Measurements from ENCODE around the gene KIAA1755. TPM values are rescaled to one million over a fixed set of nuclear protein-coding genes. Genes with fewer than 3 reads are reported as not detected.

The KIAA1755 gene
- total and polyA plus RNA-seq, 2 donors (not counting 1 experiment from before 2014, with no cell fraction given) = not detected

DNA sequence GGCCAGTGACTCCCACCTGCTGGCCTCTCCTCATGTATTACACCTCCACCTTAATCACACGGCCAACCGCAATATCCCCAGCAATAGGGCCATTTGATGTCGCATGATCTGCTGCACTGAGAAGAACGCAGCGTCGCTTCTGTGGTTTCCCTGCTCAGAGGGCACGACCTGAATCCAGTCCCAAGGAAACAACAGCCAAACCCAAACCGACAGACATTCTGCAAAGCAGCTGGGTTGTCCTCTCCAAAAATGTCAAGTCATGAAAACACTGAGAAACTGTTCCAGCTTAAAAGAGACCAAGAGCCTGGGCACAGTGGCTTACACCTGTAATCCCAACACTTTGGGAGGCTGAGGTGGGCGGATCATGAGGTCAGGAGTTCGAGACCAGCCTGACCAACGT is 35.9 kb upstream of the KIAA1755 start:
- Histone ChIP-seq H4K20me1 (ENCODE audit: control insufficient read depth, insufficient read depth, low read length, poor library complexity, severe bottlenecking) (no peaks in the 10 kb centered on the region), H3K4me3 (ENCODE audit: control extremely low read depth in 1 of 5, extremely low read depth in 1 of 5, insufficient read depth in 1 of 5, low read depth in 2 of 5, low read length in 4 of 5) (no peak overlapping the region), H3K9ac (ENCODE audit: low read length) (no peak overlapping the region), H3K36me3 (replicated peaks in 1 of 2; ENCODE audit: control extremely low read depth in 1 of 2, control insufficient read depth in 1 of 2, extremely low read depth in 1 of 2, insufficient read depth in 2 of 2, low read length in 1 of 2) (no peaks in the 10 kb centered on the region), H3K79me2 (ENCODE audit: control insufficient read depth, insufficient read depth, low read length) (no peaks in the 10 kb centered on the region), H3K9me3 (ENCODE audit: control extremely low read depth in 1 of 3, control insufficient read depth in 2 of 3, insufficient read depth in 1 of 3, low read length in 2 of 3) (no peaks in the 10 kb centered on the region), H3K27me3 (replicated peaks in 1 of 4; ENCODE audit: control extremely low read depth in 1 of 4, control insufficient read depth in 3 of 4, insufficient read depth in 4 of 4, low read length in 3 of 4) (peaks cover 0 to 21% (median 4%) of the 10 kb centered on the region in 4 experiments), H3K4me1 (ENCODE audit: control insufficient read depth in 2 of 2, insufficient read depth in 2 of 2, low read length in 2 of 2) (no peaks in the 10 kb centered on the region), H2AFZ (ENCODE audit: insufficient read depth, low read depth, low read length, poor library complexity, severe bottlenecking) (no peak overlapping the region), H3K4me2 (replicated peaks; ENCODE audit: low read depth, low read length, poor library complexity, severe bottlenecking) (no peak overlapping the region), H3K27ac (ENCODE audit: low read length in 2 of 2) (no peak overlapping the region)
- Mint-ChIP-seq H3K27ac (no peak overlapping the region), H3K27me3 (peaks cover 28% of the 10 kb centered on the region), H3K4me1 (no peaks in the 10 kb centered on the region), H3K4me3 (no peak overlapping the region), H3K9me3 (ENCODE audit: insufficient read depth) (no peaks in the 10 kb centered on the region)
- 41% methylated on average over 8 of the region's 11 CpGs for WGBS (ENCODE audit: insufficient coverage)
- CTCF ChIA-PET = no interaction called here
- intact Hi-C loops (cut with micrococcal nuclease) = no loop called here
- TF ChIP-seq, protein P1, sequence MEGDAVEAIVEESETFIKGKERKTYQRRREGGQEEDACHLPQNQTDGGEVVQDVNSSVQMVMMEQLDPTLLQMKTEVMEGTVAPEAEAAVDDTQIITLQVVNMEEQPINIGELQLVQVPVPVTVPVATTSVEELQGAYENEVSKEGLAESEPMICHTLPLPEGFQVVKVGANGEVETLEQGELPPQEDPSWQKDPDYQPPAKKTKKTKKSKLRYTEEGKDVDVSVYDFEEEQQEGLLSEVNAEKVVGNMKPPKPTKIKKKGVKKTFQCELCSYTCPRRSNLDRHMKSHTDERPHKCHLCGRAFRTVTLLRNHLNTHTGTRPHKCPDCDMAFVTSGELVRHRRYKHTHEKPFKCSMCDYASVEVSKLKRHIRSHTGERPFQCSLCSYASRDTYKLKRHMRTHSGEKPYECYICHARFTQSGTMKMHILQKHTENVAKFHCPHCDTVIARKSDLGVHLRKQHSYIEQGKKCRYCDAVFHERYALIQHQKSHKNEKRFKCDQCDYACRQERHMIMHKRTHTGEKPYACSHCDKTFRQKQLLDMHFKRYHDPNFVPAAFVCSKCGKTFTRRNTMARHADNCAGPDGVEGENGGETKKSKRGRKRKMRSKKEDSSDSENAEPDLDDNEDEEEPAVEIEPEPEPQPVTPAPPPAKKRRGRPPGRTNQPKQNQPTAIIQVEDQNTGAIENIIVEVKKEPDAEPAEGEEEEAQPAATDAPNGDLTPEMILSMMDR (IDR thresholded peaks at IDR 0.05) = no peak
- no peak for TF ChIP-seq EZH2 (IDR thresholded peaks at IDR 0.05; ENCODE audit: borderline replicate concordance, insufficient read depth, low read depth, low read length, poor library complexity, severe bottlenecking)
- POLR2A ChIA-PET = no interaction called here
- ATAC-seq (ENCODE audit: low read depth) (no peak), DNase-seq (no peak)

DNA sequence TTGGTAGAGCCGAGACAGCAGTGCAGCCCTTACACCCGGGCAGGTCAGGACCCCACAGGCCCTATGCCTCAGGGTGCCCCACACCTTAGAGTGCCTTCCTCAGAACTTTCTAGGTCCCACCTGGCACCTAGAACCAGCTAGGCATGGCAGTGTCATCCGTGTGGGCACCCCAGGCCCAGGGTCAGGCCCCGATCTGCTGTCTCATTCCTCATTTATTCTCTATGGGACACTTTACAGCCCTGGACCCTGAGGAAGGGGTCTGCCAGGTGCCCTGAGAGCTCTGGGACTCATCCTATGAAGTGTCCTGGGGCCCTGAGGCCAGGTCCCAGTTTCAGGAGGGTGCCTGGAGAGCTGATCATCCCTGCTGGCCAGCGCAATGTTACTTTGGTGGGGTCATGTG is 35.3 kb upstream of the KIAA1755 start:
- H3K27ac ChIP-seq (ENCODE audit: low read length in 2 of 2) = no peak overlapping the region
- H3K4me3 Mint-ChIP-seq = no peak overlapping the region
- H4K20me1 ChIP-seq (ENCODE audit: control insufficient read depth, insufficient read depth, low read length, poor library complexity, severe bottlenecking) = no peaks in the 10 kb centered on the region
- no peak overlapping the region for H3K27ac Mint-ChIP-seq
- H3K9me3 ChIP-seq (ENCODE audit: control extremely low read depth in 1 of 3, control insufficient read depth in 2 of 3, insufficient read depth in 1 of 3, low read length in 2 of 3) = no peaks in the 10 kb centered on the region
- H3K9ac ChIP-seq (ENCODE audit: low read length) = no peak overlapping the region
- H3K4me1 Mint-ChIP-seq = no peaks in the 10 kb centered on the region
- no peak for DNase-seq
- TF ChIP-seq EZH2 (IDR thresholded peaks at IDR 0.05; ENCODE audit: borderline replicate concordance, insufficient read depth, low read depth, low read length, poor library complexity, severe bottlenecking) = no peak
- no peak overlapping the region for H3K4me3 ChIP-seq (ENCODE audit: control extremely low read depth in 1 of 5, extremely low read depth in 1 of 5, insufficient read depth in 1 of 5, low read depth in 2 of 5, low read length in 4 of 5)
- H3K79me2 ChIP-seq (ENCODE audit: control insufficient read depth, insufficient read depth, low read length) = no peaks in the 10 kb centered on the region
- no peaks in the 10 kb centered on the region for H3K9me3 Mint-ChIP-seq (ENCODE audit: insufficient read depth)
- WGBS (ENCODE audit: insufficient coverage) = 92% methylated on average over 5 of the region's 5 CpGs
- ChIA-PET CTCF (no interaction called here), POLR2A (no interaction called here)
- H3K27me3 ChIP-seq (replicated peaks in 1 of 4; ENCODE audit: control extremely low read depth in 1 of 4, control insufficient read depth in 3 of 4, insufficient read depth in 4 of 4, low read length in 3 of 4) = peaks cover 0 to 17% (median 2%) of the 10 kb centered on the region in 4 experiments
- intact Hi-C loops (cut with micrococcal nuclease) = no loop called here
- ATAC-seq (ENCODE audit: low read depth) = no peak
- peaks cover 30% of the 10 kb centered on the region for H3K27me3 Mint-ChIP-seq
- no peaks in the 10 kb centered on the region for H3K36me3 ChIP-seq (replicated peaks in 1 of 2; ENCODE audit: control extremely low read depth in 1 of 2, control insufficient read depth in 1 of 2, extremely low read depth in 1 of 2, insufficient read depth in 2 of 2, low read length in 1 of 2)
- H2AFZ ChIP-seq (ENCODE audit: insufficient read depth, low read depth, low read length, poor library complexity, severe bottlenecking) = no peak overlapping the region
- no peaks in the 10 kb centered on the region for H3K4me1 ChIP-seq (ENCODE audit: control insufficient read depth in 2 of 2, insufficient read depth in 2 of 2, low read length in 2 of 2)
- no peak overlapping the region for H3K4me2 ChIP-seq (replicated peaks; ENCODE audit: low read depth, low read length, poor library complexity, severe bottlenecking)
